ENCODE results near the gene CRMP1. TPM values are rescaled to one million over a fixed set of nuclear protein-coding genes. Genes with fewer than 3 reads are reported as not detected.

The CRMP1 gene
- total and polyA plus RNA-seq, 2 of the 4 experiments (the other 2 are of a cell fraction), result 4.1 to 7.4 TPM

DNA sequence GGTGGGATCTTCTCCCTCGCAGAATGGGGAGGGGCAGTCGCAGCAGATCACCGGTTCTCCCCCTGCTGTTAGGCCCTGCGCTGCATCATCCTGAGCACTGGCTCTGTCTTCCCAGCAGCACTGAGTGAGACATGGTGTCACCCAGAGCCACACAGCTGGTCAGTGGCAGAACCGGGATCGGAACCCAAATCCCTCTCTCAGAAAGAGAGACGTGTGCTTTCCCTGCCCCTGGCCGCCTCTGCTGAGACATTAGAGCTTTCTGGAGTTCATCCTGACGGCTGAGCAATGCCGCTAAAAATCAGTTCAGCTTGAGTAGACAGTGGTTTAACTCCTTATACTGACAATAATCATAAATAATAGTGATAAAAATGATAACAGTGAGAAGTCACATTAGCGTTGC, 93.9 kb downstream of the CRMP1 start:
- no peak overlapping the region for H2AK9ac ChIP-seq (replicated peaks; ENCODE audit: low read depth, low read length, poor library complexity)
- H2BK5ac ChIP-seq (ENCODE audit: low read depth, low read length, poor library complexity, severe bottlenecking), result no peak overlapping the region
- no peak overlapping the region for H2AK5ac ChIP-seq (ENCODE audit: low read depth, low read length)
- no peak overlapping the region for H3K9ac ChIP-seq (ENCODE audit: low read depth, low read length)
- no peaks in the 10 kb centered on the region for H4K20me1 ChIP-seq (ENCODE audit: insufficient read depth, low read length)
- H3K9me3 ChIP-seq (ENCODE audit: control insufficient read depth, insufficient read depth, low read length), result no peaks in the 10 kb centered on the region
- no peaks in the 10 kb centered on the region for H3K79me1 ChIP-seq (ENCODE audit: low read depth in 1 of 2, low read length in 2 of 2)
- peaks cover 59% of the 10 kb centered on the region for H3K36me3 ChIP-seq (ENCODE audit: control insufficient read depth, insufficient read depth, low read length)
- no TSS peak for BruUV-seq (replicated peaks)
- H2BK120ac ChIP-seq (ENCODE audit: low read depth, low read length), result no peak overlapping the region
- no peak for TF ChIP-seq BHLHE40 (IDR thresholded peaks at IDR 0.05; ENCODE audit: low read depth, low read length)
- TF ChIP-seq POLR2A (IDR thresholded peaks at IDR 0.05; ENCODE audit: low read depth, low read length), result no peak
- TF ChIP-seq RAD21 (IDR thresholded peaks at IDR 0.05; ENCODE audit: low read length), result no peak
- TF ChIP-seq RFX5 (IDR thresholded peaks at IDR 0.05; ENCODE audit: low read depth, low read length), result no peak
- no peak for TF ChIP-seq USF2 (IDR thresholded peaks at IDR 0.05; ENCODE audit: low read depth, low read length)
- H3K18ac ChIP-seq (ENCODE audit: low read depth, low read length), result no peak overlapping the region
- H2AFZ ChIP-seq (replicated peaks; ENCODE audit: low read length, poor library complexity), result no peak overlapping the region
- CTCF ChIA-PET, result no interaction called here
- dilution Hi-C loops (cut with HindIII; ENCODE audit: low sequenced_read_pairs, unreplicated experiment), result no loop called here
- in situ Hi-C loops (cut with MboI; ENCODE audit: low sequenced_read_pairs), result loop anchor here (10.0 kb wide), 1 partner anchor 754 kb away; no protein-coding TSS in a partner anchor
- ATAC-seq (ENCODE audit: low read depth), result no peak
- no peak overlapping the region for H4K5ac ChIP-seq (ENCODE audit: low read depth, low read length)
- peaks cover 3% of the 10 kb centered on the region; the same call in 1 of the 2 replicates for H3K9me1 ChIP-seq (ENCODE audit: insufficient read depth, low read length)
- H3K27ac ChIP-seq (ENCODE audit: insufficient read depth, low read length), result no peak overlapping the region
- no peak overlapping the region for H4K8ac ChIP-seq (ENCODE audit: low read depth in 2 of 2, low read length in 2 of 2)
- no peak overlapping the region for H3K4me2 ChIP-seq (ENCODE audit: low read depth, low read length)
- POLR2A ChIA-PET (ENCODE audit: unreplicated experiment), result no interaction called here
- H3K4ac ChIP-seq (ENCODE audit: low read depth, low read length), result no peak overlapping the region
- 93% methylated on average over 4 of the region's 11 CpGs; no CpG with 5 or more reads in 1 of the 2 experiments for WGBS, 2 experiments (ENCODE audit: extremely low coverage in 2 of 2, insufficient read length in 1 of 2)
- no peak overlapping the region for H3K56ac ChIP-seq (ENCODE audit: extremely low read depth, insufficient read depth, low read length)
- no peak overlapping the region for H3K14ac ChIP-seq (replicated peaks; ENCODE audit: low read depth, low read length)
- intact Hi-C loops (cut with micrococcal nuclease), result no loop called here
- no peak overlapping the region for H3K4me3 ChIP-seq (ENCODE audit: insufficient read depth, low read depth, low read length)
- H3K4me1 ChIP-seq (ENCODE audit: control insufficient read depth, insufficient read depth, low read length), result peaks cover 3% of the 10 kb centered on the region; the same call in 1 of the 2 replicates
- H4K91ac ChIP-seq (ENCODE audit: insufficient read depth, low read depth, low read length), result no peak overlapping the region
- no peak overlapping the region for H3K23ac ChIP-seq (ENCODE audit: low read depth, low read length)
- DNase-seq, result no peak
- no peaks in the 10 kb centered on the region for H3K27me3 ChIP-seq (ENCODE audit: control insufficient read depth, insufficient read depth, low read length)
- no peak overlapping the region for H2BK15ac ChIP-seq (ENCODE audit: low read depth, low read length)
- no peak overlapping the region for H2BK20ac ChIP-seq (ENCODE audit: low read depth, low read length)
